HL-60 (cell line): ENCODE data around the gene RAP1GAP2.

ENCODE experiments used
- CTCF ChIP-seq: IDR thresholded peaks from one replicate; pipeline ENCODE4 v1.5.1; 2011; ENCODE audit warnings: low read length, control low read depth, inconsistent platforms; ENCODE audit not compliant: insufficient read depth
- POLR2AphosphoS5 ChIP-seq: IDR thresholded peaks from 2 replicates; pipeline ENCODE4 v1.6.1; 2012; ENCODE audit warnings: low read depth

GRCh38 chr17:3015890-3016289 is 219.7 kb downstream of the RAP1GAP2 start:
- no peak for TF ChIP-seq POLR2AphosphoS5
- no peak for TF ChIP-seq CTCF
